Uterus (tissue), 4 donors: Measurements from ENCODE around the gene AADAC. TPM values are rescaled to one million over a fixed set of nuclear protein-coding genes. Genes with fewer than 3 reads are reported as not detected.

Experiments used
- DNase-seq, 2 donors: peaks; one replicate each; pipeline ENCODE4 v3.0.0-alpha.2; 2019 to 2020
- H3K27ac ChIP-seq, 2 donors: fragments of 200-600 bp; sonication (generic); 1 replicate in 1 of 2; 2 replicates in 1 of 2; pipeline ENCODE4 v1.5.1; 2016 to 2018
- H3K27me3 ChIP-seq, 2 donors: fragments of 200-600 bp; sonication (generic); one replicate each; pipeline ENCODE4 v1.5.1; 2018 to 2019; ENCODE audit warnings: control low read depth in 1 of 2
- H3K36me3 ChIP-seq, 2 donors: fragments of 200-600 bp; sonication (generic); one replicate each; pipeline ENCODE4 v1.5.1; 2019; ENCODE audit warnings: control low read depth in 1 of 2
- H3K4me1 ChIP-seq, 2 donors: fragments of 200-600 bp; sonication (generic); one replicate each; pipeline ENCODE4 v1.5.1; 2018 to 2019; ENCODE audit warnings: control low read depth in 1 of 2
- H3K4me3 ChIP-seq, 2 donors: fragments of 200-600 bp; sonication (generic); 1 replicate in 1 of 2; 2 replicates in 1 of 2; pipeline ENCODE4 v1.5.1; 2018 to 2019; ENCODE audit warnings: mild to moderate bottlenecking in 1 of 2
- H3K9me3 ChIP-seq, 2 donors: fragments of 200-600 bp; sonication (generic); one replicate each; pipeline ENCODE4 v1.5.1; 2019; ENCODE audit warnings: control low read depth in 1 of 2
- CTCF ChIP-seq, 4 experiments: fragments of 200-600 bp in 2 of 4; fragments of 450-650 bp in 2 of 4; sonication (generic) in 2 of 4; IDR thresholded peaks; one replicate each; pipeline ENCODE4 v1.5.1; 2016 to 2019; ENCODE audit warnings: antibody characterized with exemption in 4 of 4, mild to moderate bottlenecking in 2 of 4, moderate library complexity in 1 of 4
- POLR2A ChIP-seq, 2 donors: fragments of 450-650 bp; IDR thresholded peaks; one replicate each; pipeline ENCODE4 v1.6.1; 2016; ENCODE audit warnings: antibody characterized with exemption in 2 of 2, mild to moderate bottlenecking in 1 of 2, moderate library complexity in 1 of 2
- intact Hi-C: fragments of 100-400 bp; cut with DNase I; formaldehyde crosslinking; loops from one replicate; pipeline ENCODE4 v1.15.1; 2023; ENCODE audit warnings: low total_unique reads
- total RNA-seq, 4 donors: library from RNA; depleted of rRNA in 3 of 4; stranded (reverse); fragments of >200 nt in 3 of 4; gene quantifications; one replicate each; pipeline versions ENCODE4 v1.1.0 to v1.2.4, GENCODE V29; 2014 to 2023
- donor health status: DM: yes; HTN: yes; CAD: no.

The AADAC gene
- total RNA-seq, 4 donors from 2014 or later = 0.35 TPM; not detected in 3

GRCh38 chr3:151792411-151792810 lies 21.5 kb upstream of the AADAC start:
- Histone ChIP-seq H3K27ac (no peak overlapping the region), H3K27me3 (no peaks in the 10 kb centered on the region), H3K4me3 (no peak overlapping the region), H3K36me3 (no peaks in the 10 kb centered on the region), H3K9me3 (no peaks in the 10 kb centered on the region), H3K4me1 (no peaks in the 10 kb centered on the region)
- DNase-seq = no peak
- intact Hi-C loops = no loop called here
- TF ChIP-seq POLR2A (IDR thresholded peaks at IDR 0.05) (no peak), CTCF (IDR thresholded peaks at IDR 0.05) (no peak)

- intact Hi-C loops = no loop called here
- TF ChIP-seq CTCF (IDR thresholded peaks at IDR 0.05) = no peak
- no peak for TF ChIP-seq POLR2A (IDR thresholded peaks at IDR 0.05)
Measured at GRCh38 chr3:151793636-151794035, 20.3 kb upstream of the AADAC start.

GRCh38 chr3:151794080-151794479 lies 19.8 kb upstream of the AADAC start:
- H3K27ac ChIP-seq = no peak overlapping the region
- no peaks in the 10 kb centered on the region for H3K4me1 ChIP-seq
- H3K27me3 ChIP-seq = no peaks in the 10 kb centered on the region
- no peak for TF ChIP-seq POLR2A (IDR thresholded peaks at IDR 0.05)
- TF ChIP-seq CTCF (IDR thresholded peaks at IDR 0.05) = no peak
- H3K4me3 ChIP-seq = no peak overlapping the region
- DNase-seq = no peak
- H3K9me3 ChIP-seq = no peaks in the 10 kb centered on the region
- H3K36me3 ChIP-seq = no peaks in the 10 kb centered on the region
- intact Hi-C loops = no loop called here

More at GRCh38 chr3:151793636-151794035, 20.3 kb upstream of the AADAC start:
- Histone ChIP-seq H3K27ac (no peak overlapping the region), H3K27me3 (no peaks in the 10 kb centered on the region), H3K36me3 (no peaks in the 10 kb centered on the region), H3K4me1 (no peaks in the 10 kb centered on the region), H3K4me3 (no peak overlapping the region), H3K9me3 (no peaks in the 10 kb centered on the region)
- no peak for DNase-seq

- Histone ChIP-seq H3K4me1 (no peaks in the 10 kb centered on the region), H3K27me3 (no peaks in the 10 kb centered on the region), H3K9me3 (no peaks in the 10 kb centered on the region), H3K36me3 (no peaks in the 10 kb centered on the region), H3K4me3 (no peak overlapping the region), H3K27ac (no peak overlapping the region)
- DNase-seq = no peak
- TF ChIP-seq CTCF (IDR thresholded peaks at IDR 0.05) (no peak), POLR2A (IDR thresholded peaks at IDR 0.05) (no peak)
- intact Hi-C loops = no loop called here
Measured at GRCh38 chr3:151795276-151795675, 18.6 kb upstream of the AADAC start.

GRCh38 chr3:151796105-151796680 lies 17.7 kb upstream of the AADAC start:
- H3K4me3 ChIP-seq = no peak overlapping the region
- no peaks in the 10 kb centered on the region for H3K27me3 ChIP-seq
- no peaks in the 10 kb centered on the region for H3K9me3 ChIP-seq
- no peak for DNase-seq
- H3K36me3 ChIP-seq = no peaks in the 10 kb centered on the region
- no peaks in the 10 kb centered on the region for H3K4me1 ChIP-seq
- no peak overlapping the region for H3K27ac ChIP-seq
- intact Hi-C loops = no loop called here
- TF ChIP-seq CTCF (IDR thresholded peaks at IDR 0.05) (no peak), POLR2A (IDR thresholded peaks at IDR 0.05) (no peak)
